ENCODE results near the gene CSH1.
"Not testable (repeated sequence)": the region's sequence is repeated elsewhere in the genome, so short reads cannot be mapped to it uniquely, and the experiment has no call there.

The CSH1 gene

GRCh38 chr17:63928966-63929695 lies 32.8 kb upstream of the CSH1 start:
- no peak for DNase-seq (ENCODE audit: low read depth in 2 of 2)

- DNase-seq (ENCODE audit: low read depth in 2 of 2), result no peak
Measured at GRCh38 chr17:63928172-63928666, 31.8 kb upstream of the CSH1 start.

DNA sequence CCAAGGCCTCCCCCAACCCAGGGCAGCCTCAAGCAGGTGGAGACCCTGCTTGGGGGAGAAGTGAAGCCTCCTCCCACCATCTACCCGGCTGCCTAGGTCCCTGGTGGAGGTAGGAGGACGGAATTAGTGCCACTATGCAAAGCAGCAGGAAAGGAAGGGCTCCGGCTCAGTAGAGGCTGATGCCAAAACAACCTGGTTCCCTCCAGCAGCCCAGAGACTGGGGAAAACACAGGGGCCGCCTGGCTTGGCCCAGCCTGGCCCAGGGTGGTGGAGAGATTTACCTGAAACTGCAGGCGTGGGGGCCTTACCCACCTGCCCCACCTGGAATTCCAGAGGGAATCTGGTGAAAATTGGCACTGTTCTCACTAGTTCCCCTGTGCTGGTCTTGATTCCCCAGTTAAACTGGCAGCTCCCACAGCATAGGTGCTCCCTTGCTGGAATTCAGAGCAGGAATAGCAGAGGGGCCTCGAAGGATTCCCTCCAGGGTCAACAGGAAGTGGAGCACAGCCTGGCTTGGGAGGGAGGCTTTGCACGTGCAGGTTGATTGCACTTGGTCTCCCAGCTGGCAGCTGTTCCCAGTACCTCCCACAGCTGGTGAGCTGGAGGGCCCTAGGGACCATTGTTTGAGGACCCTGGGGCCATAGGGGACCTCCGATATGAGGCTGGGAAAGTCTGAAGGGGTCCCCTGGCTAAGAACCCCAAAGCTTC lies 31.2 kb upstream of the CSH1 start:
- DNase-seq (ENCODE audit: low read depth in 2 of 2), result no peak

GRCh38 chr17:63926164-63926563 lies 29.8 kb upstream of the CSH1 start:
- no peak for DNase-seq (ENCODE audit: low read depth in 2 of 2)

DNA sequence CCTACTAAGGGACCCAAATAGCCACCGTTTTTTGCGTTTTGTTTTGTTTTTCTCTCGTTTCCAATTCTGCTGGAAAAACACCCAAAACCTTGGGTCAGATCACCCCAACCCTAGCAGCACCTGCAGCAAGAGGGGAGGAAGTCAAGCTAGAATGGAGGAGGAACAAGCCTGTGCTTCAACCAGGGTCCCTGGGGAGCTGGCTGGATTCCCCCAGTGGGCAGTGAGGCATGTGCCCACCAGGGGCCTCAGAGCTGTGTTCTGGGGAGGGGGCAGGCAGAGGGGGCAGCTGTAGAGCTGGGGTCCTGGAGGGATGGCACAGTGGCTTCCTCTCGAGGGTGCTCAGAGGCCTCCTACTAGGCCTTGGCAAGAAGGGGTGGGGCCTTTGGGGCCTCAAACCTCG lies 29.2 kb upstream of the CSH1 start:
- no peak for DNase-seq (ENCODE audit: low read depth in 2 of 2)

DNA sequence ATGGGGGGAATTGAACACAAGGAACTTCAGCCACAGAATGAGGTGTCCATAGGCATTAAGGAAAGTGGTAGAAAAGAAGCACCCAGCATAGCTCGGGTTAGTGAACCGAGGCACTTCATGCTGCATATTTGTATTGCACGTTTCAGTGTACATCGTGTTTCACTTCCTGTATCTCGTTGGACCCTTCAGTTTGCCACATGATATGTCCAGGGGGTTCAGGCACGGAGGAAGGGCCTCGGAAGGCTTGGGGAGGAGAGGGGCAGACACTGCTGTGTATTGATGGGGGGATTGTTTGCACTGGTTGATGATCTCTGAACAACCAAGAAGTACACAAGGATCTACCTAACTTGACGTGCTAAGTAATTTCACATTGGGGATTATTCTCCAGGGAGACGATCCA lies 26.0 kb upstream of the CSH1 start:
- not testable (repeated sequence) for DNase-seq (ENCODE audit: low read depth in 2 of 2)

- DNase-seq (ENCODE audit: low read depth in 2 of 2), result not testable (repeated sequence)
Measured at GRCh38 chr17:63920779-63921178, 24.4 kb upstream of the CSH1 start.

DNA sequence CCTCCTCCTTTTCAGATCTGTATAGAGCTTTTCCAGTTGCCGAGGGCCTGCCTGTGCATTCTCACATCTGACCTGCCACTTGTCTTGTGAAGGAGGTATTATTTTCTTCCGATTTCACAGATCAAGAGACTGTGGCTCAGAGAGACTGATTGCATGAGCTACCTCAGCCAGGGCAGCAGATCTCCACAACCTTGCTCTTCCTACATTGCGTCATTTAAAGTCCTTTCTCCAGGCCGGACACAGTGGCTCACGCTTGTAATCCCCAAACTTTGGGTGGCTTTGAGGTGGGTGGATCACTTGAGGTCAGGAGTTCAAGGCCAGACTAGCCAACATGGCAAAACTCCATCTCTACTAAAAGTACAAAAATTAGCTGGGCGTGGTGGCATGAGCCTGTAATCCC lies 23.7 kb upstream of the CSH1 start:
- DNase-seq (ENCODE audit: low read depth in 2 of 2), result not testable (repeated sequence)

DNA sequence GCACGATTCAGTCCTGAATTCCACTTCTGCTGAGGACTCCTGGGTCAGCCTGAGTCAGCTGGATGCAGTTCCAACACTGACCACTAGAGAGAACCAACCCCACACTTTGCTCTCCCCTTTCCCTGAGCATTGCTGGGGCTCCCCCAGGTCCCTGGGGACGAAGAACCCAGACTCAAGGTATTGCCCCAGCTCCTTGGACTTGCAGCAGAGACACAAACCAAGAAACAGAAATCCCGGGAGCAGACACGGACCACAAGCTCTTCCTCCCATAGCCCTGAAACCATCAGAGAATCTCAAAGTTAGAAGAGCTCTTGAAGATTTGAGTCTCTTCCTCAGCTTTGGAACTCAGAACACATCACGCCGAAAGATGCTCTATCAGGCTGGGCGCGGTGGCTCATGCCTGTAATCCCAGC lies 22.9 kb upstream of the CSH1 start:
- peak; percentile 6 to 12 for DNase-seq (ENCODE audit: low read depth in 2 of 2)

DNA sequence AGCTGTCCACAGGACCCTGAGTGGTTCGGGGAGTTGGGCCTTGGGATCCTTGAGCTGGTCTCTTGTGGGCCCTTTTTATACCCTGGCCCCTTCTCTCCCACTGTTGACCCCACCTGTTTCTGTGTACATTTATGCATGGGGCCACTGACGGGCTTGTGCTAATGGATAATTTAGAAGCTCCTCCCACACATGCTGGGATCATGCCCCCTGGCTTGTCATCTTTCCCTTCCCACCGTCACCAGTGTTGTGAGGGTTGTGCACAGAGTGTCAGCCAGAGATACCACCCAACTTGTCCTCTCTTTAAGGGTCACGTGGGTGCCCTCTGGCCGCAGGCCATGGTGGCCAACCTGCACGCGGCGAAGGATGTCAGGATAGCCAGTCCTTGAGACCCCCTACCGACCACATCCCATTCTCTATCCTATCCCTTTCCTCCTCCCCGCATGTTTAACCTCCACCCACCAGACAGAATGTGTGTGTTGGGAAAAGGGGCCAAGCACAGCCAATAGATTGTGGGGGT lies 22.5 kb upstream of the CSH1 start, which contains the start of gene GH1:
Gene GH1, minus strand, starts transcription at position 51 of the 517 bp plus-strand sequence. CDS start 63 bp downstream, outside the sequence.
- not testable (repeated sequence) for DNase-seq (ENCODE audit: low read depth in 2 of 2)

DNA sequence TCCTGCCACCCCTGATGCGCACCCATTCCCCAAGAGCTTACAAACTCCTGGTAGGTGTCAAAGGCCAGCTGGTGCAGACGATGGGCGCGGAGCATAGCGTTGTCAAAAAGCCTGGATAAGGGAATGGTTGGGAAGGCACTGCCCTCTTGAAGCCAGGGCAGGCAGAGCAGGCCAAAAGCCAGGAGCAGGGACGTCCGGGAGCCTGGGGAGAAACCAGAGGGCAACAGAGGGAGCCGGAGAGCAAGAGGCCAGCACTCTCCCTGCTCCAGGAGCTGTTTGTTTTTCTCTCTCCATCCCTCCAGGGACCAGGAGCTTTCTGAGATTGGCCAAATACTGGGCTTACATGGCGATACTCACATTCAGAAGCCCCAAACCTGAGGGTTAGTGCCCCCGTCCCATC lies 21.9 kb upstream of the CSH1 start:
- no peak for DNase-seq (ENCODE audit: low read depth in 2 of 2)

DNA sequence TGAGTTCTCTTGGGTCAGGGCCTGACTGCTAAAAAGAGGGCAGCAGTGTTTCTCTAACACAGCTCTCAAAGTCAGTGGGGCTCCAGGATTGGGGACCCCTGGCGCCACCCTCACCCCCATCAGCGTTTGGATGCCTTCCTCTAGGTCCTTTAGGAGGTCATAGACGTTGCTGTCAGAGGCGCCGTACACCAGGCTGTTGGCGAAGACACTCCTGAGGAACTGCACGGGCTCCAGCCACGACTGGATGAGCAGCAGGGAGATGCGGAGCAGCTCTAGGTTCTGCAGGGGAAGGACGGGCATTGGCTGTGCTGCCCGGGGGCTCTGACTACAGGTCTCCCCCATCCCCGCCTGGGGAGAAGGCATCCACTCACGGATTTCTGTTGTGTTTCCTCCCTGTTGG lies 21.3 kb upstream of the CSH1 start:
- DNase-seq (ENCODE audit: low read depth in 2 of 2), result no peak

GRCh38 chr17:63917206-63917605 lies 20.8 kb upstream of the CSH1 start:
- DNase-seq (ENCODE audit: low read depth in 2 of 2), result not testable (repeated sequence)

GRCh38 chr17:63916566-63917185 lies 20.3 kb upstream of the CSH1 start:
- no peak for DNase-seq (ENCODE audit: low read depth in 2 of 2)

GRCh38 chr17:63915753-63916152 lies 19.4 kb upstream of the CSH1 start:
- DNase-seq (ENCODE audit: low read depth in 2 of 2), result not testable (repeated sequence)

DNA sequence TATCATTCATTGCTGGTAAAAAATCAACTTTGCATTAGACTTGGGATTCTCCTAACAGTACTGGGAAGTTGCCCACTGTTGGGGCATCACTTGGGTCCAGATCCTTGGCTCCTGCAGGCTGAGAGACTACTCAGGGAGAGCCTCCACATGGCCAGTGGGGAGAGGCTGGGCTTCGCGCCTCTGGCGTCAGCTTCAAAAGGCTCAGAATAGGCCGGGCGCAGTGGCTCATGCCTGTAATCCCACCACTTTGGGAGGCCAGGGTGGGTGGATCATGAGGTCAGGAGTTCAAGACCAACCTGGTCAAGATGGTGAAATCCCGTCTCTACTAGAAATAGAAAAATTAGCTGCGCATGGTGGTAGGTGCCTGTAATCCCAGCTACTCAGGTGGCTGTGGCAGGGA lies 18.1 kb upstream of the CSH1 start:
- no peak for DNase-seq (ENCODE audit: low read depth in 2 of 2)

DNA sequence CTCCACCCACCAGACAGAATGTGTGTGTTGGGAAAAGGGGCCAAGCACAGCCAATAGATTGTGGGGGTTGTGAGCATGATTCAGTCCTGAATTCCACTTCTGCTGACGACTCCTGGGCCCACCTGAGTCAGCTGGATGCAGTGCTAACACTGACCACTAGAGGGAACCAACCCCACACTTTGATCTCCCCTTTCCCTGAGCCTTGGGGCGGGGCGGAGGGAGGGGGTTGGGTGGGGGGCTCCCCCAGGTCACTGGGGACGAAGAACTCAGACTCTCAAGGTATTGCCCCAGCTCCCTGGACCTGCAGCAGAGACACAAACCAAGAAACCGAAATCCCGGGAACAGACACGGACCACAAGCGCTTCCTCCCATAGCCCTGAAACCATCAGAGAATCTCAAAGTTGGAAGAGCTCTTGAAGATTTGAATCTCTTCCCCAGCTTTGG lies 15.3 kb upstream of the CSH1 start:
- no peak for DNase-seq (ENCODE audit: low read depth in 2 of 2)

- DNase-seq (ENCODE audit: low read depth in 2 of 2), result no peak
Measured at GRCh38 chr17:63911041-63911635, 14.8 kb upstream of the CSH1 start, which contains the start of gene CSHL1. Gene CSHL1, minus strand, starts transcription at chr17:63911258. Its CDS starts 62 bp downstream, at chr17:63911196.

DNA sequence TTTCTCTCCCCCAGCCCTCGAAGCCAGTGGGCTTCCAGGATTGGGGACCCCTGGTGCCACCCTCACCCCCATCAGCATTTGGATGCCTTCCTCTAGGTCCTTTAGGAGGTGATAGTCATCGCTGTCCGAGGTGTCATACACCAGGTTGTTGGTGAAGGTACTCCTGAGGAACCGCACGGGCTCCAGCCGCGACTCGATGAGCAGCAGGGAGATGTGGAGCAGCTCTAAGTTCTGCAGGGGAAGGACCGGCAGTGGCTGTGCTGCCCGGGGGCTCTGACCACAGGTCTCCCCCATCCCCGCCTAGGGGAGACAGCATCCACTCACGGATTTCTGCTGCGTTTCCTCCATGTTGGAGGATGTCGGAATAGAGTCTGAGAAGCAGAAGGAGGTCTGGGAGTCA lies 13.7 kb upstream of the CSH1 start:
- DNase-seq (ENCODE audit: low read depth in 2 of 2), result no peak

- not testable (repeated sequence) for DNase-seq (ENCODE audit: low read depth in 2 of 2)
Measured at GRCh38 chr17:63909586-63909985, 13.2 kb upstream of the CSH1 start.

DNA sequence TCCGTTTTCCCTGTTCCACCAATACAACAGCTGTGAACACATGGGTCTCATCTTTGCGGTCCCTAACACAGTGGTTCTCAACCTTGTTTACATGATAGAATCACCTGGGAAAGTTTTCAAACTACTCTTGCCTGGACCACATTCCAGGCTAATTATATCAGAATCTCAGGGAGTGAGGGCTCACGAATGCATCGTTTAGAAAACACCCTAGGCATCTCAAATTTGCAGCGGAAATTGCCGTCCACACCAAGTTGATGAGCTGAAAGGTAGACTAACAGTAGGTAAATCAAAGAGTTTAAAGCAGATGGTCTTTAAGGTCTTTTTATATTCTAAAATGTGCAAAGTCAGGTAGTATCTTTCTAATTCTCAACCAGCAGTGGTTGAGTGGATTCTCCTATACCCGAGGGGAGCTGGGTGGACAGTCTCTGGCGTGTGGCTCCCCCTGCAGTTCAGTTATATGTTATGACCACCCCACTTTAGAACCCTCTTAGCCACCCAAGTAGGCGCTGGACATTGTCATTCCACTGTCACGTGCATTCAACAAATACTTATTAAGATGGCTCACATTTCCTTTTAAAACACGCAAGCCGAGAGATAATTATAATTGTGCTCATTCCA lies 10.9 kb upstream of the CSH1 start:
- DNase-seq (ENCODE audit: low read depth in 2 of 2), result not testable (repeated sequence)

All from fibroblast of skin of left biceps (primary cell).